Sigmoid colon (tissue), 4 donors: Measurements from ENCODE around the gene BUD13.

Experiments used
- CTCF ChIP-seq, 4 experiments: fragments of 450-650 bp in 3 of 4; fragments of 200-600 bp in 1 of 4; IDR thresholded peaks; one replicate each; pipeline ENCODE4 v1.5.1; 2016 to 2019; ENCODE audit warnings: antibody characterized with exemption in 4 of 4, mild to moderate bottlenecking in 3 of 4, moderate library complexity in 2 of 4
- EP300 ChIP-seq, 4 donors: sonication (generic); formaldehyde crosslinking; IDR thresholded peaks; one replicate each; pipeline ENCODE4 v1.6.1; 2017; ENCODE audit warnings: antibody characterized with exemption in 4 of 4
- POLR2A ChIP-seq, 2 donors: fragments of 450-650 bp; IDR thresholded peaks; one replicate each; pipeline ENCODE4 v1.6.1; 2016; ENCODE audit warnings: antibody characterized with exemption in 2 of 2, mild to moderate bottlenecking in 2 of 2, moderate library complexity in 2 of 2

- TF ChIP-seq EP300 (IDR thresholded peaks at IDR 0.05), result no peak
- TF ChIP-seq CTCF (IDR thresholded peaks at IDR 0.05), result no peak
- no peak for TF ChIP-seq POLR2A (IDR thresholded peaks at IDR 0.05)
Observed at GRCh38 chr11:116771935-116772334, 852 bp downstream of the BUD13 start.
